GM19395 (cell line): ENCODE measurements around the gene CCN6.
"Not testable (repeated sequence)": the region's sequence is repeated elsewhere in the genome, so short reads cannot be mapped to it uniquely, and the experiment has no call there.

Source experiments
- ATAC-seq: cut with Tn5 transposase; IDR thresholded peaks from one replicate; pipeline ENCODE4 v1.9.1; 2021; ENCODE audit warnings: mild to moderate bottlenecking, moderate library complexity; ENCODE audit not compliant: unreplicated experiment

The CCN6 gene

DNA sequence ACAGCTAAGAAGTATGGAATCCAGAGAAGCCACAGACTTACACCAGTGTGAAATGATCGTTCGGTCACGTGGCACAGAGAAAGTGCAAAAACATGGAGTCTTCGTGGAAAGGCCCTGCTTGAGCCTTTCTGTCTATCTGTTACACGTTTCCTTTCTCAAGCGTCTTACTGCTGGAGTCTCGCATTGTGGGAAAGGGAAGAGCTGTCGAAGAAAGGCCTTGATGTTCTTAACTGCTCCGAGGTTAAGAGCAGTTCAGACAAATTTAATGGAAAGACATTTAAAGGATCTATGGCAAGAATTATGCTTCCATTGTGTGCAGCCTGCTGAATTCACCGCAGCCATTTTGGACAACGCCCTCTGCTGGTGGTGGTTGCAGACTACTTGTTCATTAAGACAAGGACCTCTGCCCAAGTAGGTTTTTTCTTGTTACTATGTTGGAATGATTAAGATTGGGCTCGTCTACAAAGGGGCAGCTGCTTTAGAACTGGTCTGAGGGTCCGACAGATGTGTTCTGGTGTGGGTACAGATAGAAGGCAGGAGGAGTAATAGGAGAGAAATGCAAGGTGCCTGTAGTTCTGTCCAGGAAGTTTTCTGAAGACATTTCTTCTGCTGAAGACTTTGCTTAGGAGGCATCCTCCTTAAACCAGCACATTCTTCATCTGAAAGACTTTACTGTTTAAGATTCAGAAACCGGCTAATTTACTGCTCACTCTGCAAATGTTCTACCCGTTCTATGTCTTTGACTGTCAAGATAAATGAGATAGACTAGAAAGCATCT lies 24.7 kb upstream of the CCN6 start:
- ATAC-seq, result peak; percentile 68

DNA sequence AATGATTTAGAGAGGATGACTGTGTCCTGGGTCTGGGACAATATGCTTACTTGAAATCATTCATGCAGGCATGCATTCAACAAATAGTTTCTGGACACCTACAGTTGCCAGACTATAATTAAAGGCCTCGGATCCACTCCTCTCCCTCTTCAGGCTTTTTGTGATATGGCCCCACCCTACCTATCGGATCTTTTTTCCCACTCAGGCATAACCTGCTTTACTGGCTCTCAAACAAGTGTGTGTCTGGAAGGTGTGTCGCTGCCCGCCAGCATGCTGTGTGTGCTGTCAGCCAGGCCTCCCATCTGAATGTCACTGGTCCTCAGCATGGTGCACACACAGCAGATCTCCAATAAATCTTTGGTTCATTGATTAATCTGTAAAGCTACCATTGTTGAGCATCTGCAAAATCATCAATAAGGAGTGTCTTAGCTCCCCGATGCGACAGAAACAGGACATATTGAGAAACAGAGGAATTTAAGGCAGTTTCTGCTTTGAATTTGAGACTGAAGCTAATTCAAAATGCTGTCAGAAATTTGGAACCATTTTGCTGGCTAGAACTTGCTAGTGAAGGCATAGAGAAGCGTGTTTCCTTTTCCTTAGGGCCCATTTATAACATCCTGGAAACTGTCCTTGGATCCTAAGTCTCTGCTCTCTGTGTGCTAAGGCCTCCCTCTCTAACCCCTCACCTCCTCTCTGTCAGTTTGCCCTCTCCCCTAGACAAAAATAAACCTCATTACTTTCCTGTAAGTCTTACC lies 23.5 kb upstream of the CCN6 start:
- no peak for ATAC-seq

DNA sequence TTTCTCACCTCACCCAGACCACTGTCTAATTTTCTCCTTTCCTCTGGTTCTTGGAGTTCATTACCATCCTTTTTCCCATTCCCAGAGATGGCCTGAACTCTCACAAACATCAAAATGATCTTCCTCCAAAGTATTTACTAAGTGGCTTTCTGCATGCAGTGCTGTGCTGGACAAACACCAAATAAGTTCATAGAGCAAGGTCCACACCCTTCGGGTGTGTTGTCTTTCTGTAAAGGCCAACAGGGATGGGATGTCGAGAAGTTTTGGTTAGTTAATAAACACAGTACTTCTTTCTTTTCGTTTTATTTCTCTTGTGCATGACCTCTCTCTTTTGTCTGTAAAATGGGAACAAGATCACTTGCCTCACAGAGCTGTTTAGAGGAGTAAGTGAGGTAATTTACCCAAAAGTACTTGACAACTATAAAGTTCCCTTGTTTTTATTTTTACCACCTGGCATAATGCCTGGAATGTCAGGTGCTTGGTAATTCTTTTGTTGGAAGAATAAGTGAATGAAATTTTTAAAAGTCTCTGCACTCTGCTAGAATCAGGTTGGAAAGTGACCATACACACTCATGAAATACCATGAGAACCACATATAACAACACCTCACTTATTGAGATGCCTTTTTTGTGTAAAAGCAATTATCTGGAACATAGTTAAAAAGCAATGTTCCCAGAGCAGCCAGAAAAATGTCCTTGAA lies 22.8 kb upstream of the CCN6 start:
- no peak for ATAC-seq

DNA sequence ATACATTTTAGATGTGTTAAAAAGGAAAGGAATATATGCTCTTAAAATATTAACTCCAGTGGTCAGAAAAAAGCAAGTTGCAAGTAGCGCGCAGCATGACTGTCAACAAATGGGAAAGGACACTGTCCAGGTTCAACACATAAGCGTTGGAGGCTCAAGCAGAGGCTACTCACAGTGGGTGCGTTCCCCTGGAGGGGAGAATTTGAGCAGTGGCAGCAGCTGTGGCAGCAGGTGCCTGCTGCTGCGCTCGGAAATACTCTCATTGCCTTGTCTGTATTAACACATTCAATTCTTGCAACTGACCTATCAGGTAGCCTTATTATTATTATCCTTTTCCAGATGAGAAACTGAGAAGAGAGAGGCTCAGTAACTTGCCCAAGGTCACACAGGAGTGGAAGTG lies 21.9 kb upstream of the CCN6 start:
- ATAC-seq, result no peak

DNA sequence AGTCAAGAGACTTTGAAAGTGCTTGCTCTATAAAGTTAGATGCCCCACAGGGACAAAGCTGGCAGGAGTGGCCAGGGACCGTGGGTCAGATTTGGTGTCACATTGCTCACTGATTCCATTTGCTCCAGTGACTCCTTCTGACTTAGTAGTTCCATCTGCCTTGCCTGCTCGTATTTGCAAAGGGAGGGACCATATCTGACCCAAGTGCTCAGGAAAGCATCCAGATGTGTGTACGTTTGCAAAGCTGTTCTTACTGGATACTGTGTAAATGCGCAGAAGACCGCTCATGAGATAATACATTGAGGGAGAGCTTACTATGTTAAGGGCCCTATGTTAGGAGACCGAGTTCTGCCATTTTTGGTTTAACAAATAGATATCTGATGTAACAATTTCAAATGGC lies 21.2 kb upstream of the CCN6 start:
- ATAC-seq, result no peak

DNA sequence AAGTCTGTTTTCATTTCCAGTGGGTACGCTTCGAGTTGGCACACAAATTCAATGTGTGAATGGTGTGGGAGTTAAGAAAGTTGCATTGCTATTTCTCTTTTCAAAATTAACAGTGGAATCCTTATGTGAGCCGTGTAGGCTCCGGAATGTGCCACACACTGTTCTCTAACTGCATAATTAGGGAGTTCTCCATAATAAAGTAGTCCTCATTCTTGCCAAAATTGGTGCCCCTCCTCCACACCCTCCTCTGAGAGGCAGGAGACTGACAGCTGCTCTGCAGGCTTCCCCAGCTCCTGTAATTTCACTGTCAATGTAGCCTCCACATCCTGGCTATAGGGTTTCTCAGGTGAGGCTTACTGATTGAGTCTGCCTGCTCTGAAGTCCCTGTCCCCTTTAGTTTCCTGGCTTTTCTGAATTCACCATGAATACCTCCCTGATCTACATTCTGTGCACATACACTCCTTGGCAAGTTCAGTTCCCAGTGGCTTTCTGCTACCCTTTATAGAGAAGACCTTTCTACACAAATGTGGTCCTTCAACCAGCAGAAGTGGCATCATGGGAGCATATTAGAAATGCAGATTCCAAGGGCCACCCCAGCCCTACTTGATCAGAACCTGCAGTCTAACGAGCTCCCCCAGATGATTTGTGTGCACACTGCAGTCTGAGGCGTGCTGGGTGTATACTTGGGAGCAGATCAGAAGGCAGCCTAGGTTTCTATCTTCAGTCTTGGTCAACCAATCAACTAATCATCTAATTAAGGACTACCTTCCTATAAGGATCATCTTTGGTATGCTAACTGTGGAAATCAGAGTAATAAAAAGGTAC lies 19.9 kb upstream of the CCN6 start:
- no peak for ATAC-seq

DNA sequence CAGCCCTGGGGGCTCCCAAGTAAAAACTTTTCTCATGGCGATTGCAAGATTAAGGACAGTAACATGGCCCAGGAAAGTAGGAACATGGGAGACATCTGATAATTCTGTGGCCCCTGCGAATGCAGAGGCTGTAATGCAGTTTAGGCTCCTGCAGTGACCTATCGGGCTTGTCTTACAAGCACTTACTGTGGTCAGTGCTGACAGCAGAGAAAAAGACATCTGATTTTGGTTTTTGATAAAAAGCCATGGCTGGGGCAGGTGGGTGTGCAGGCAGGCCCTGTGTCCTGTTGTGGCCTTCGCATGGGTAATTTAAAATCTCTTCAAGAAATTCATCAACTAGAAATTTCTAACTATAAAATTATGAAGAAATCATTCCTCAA lies 19.3 kb upstream of the CCN6 start:
- ATAC-seq, result no peak

DNA sequence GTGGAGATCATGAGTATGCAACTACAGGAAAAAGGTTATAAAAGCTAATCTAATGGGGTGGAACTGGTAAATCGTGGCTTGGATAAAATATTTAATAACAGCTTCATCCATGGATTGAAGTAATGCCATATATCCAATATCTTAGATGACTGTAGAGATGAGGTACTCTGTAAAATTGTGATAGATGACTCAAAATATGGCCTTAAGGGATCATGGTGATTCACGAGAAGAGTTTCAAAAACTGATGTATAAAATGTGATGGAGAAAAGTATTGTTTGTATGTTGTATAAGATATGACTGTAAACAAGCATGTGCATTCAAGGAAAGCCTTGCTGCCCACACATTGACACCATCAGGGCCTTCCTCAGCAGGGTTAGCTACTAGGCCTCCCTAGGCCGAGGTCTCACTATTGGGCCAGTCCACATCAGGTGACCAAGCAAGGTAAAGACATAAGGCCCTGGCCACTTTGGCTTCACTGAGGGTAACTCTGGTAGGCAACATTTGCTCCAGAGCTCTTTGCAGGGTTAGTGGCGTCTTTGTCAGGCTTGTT lies 17.7 kb upstream of the CCN6 start:
- no peak for ATAC-seq

DNA sequence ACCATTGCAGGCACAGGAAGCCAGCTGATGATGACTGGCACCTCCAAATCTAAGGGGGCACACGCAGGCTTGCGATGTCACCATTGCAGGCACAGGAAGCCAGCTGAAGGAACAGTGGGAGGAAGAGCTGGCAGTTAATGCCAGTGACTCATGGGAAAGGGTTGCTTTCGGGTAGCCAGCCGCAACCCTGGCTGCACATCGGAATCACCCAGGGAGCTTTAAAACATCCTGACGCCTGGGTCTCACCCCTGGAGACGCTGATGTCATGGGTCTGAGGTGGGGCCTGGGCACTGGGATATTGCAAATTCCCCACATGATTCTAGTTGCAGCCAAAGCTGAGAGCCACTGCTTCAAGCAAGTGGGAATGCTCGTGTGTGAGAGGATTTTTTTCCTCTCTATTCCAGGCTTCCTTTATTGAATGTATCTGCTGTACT lies 16.1 kb upstream of the CCN6 start:
- no peak for ATAC-seq

DNA sequence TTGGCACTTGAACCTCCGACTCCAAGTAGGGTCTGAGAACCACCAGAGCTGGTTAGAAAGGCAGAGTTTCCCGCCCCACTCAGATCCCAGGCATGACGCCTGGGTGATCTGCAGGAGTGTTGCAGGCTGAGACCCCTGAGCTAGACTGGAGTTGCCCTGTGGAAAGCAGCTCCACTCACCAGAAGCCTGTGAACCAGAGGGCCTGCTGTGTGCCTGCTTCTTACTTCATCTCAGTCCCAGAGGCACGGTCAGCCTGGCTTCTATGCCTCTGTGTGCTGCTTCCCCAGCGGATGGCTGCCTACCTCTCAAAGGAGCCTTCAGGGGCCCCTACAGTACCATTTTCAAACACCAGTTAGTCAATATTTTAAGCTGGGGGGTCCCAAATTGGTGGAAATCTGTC lies 15.6 kb upstream of the CCN6 start:
- no peak for ATAC-seq

DNA sequence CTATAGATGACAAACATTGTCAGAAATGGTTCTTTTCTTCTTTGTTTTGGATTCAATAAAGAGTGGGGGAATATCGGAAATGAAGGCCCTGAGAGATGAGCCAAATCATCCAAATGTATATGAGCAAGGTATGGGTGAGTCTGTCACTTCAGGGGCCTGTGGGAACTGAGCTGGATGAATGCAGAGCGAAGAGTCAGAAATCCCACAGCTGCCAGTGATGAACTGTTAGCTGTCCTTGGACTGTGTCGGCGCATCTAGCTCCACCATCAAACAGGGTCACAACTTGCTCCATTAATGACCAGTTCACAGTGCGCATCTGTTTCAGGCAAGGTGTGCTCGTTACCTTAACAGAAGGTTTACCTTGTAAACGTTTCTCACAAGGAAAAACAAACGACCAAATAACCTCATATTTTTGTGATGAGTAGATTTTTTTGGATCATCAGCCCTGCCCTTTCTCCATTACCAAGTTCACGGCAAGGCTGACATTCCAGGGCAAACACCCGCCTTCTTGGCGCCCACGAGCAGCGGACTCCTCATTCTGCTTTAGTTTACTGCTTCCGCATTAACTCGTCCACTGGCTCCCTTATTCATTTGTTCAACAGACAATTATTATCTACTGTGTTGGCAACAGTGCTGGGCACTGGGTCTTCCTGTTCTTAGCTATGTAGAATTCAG lies 15.0 kb upstream of the CCN6 start:
- ATAC-seq, result no peak

DNA sequence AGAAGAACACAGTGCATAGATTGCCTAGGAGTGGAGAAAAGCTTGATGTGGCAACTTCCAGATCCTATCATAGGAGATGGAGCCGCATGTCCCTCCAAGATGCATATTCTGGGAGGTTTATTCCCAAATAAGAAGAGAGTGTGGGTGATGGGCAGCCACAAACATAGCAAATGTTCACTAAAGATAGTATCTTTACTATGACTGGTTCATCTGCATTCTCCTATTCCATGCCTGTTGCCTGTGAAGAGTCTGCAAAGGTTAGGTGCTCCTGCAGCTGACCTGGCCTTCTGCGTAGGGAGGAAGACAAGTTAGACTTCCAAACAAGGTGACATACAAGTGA lies 14.5 kb upstream of the CCN6 start:
- ATAC-seq, result no peak

DNA sequence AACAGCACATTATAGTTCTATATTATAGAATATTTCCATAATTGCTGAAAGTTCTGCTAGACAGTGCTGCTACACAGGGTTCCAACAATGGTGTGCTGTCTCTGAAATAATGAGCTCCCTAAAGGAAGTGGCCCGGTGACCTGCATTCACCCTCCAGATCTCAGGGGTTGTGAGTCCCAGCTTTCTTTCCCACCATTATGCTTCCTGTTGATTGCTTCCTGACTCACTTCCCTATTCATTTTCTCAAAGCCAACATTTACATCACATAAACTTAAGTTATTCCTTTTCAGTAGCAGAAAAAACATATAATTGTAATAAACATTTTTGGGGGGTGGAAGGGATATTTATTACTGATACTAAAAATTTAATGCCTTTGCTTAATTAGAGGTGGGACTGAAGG lies 12.9 kb upstream of the CCN6 start:
- ATAC-seq, result no peak

DNA sequence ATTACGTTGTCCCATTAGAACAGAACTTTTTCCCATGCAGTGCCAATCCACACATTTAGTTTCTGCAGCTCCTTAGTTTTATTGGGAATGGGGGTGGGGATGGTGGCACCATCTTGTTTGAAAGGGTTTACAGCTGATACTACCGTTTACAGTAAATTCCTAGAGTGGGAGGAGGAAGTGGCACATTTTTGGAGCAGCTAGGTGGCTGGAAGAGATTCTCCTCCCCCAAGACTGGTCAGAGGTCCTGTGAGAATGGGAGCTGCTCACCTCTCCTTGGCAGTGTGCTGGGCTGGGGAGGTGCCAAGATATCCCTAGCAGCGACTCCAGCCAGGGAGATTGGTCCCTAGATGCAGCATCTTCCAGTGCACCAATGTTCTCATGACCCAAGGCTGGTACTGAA lies 12.4 kb upstream of the CCN6 start:
- no peak for ATAC-seq

DNA sequence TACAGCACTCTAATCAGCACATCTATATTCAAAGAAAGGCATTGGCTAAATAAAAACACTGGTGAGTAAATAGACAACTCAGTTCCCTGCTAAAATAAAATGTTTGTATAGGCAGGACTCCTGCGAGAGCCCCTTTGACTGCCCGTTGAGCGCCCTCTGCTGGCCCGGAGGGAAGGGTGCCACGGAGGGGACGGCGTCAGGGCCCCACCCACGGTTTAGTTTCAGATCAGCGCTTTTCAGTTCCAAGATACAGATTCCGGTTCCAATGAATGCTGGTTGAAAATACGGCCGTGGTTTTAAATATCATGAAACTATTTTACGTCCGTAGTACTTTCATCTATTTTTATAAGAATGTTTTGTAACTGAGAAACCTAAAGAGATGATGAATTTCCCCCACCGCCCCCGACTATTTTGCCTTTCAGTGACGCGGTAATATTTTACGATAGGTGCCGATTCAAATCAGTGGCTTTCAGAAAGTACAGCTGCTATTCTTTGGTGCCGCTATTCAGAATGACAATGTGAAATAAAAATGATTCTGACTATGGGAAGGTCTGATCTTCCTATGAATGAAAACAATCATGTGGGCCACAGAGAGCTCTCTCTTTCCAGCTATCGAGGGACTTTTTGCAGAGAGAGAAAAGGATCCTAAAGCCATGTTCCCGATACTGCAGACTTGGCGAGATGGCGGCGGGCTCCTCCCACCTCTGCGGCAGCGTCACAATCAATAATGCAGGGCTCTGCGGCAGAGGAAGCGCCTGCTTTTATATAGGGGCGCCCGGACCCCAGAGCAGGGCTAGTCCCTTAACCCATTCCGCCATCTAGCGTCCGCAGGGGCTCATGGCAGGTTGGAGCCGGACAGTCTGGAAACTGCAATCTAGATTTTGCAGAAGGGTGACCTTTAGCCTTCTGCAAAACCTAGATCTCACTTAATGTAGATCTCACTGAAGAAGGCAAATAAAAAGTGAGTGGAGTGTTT lies 10.6 kb upstream of the CCN6 start:
- ATAC-seq, result peak; percentile 91

DNA sequence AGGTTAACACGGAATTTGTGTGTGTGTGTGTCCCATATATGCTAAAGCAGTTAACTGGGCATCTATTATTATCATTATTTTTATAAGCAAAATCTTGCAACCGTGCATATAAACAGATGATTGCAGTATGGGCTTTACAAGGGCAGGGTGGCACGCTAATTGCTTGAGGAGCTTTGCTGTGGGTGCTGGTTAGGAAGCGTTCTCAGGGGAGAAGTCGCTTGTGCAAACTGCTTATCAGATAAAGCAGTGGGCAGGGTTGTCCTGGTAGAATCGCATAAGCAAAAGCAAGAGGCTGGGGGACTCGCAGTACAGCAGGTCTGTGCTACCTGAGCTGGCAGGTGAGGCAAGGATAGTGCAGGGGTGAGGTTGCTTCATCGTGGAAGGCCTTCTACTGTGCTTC lies 9.7 kb upstream of the CCN6 start:
- ATAC-seq, result no peak

DNA sequence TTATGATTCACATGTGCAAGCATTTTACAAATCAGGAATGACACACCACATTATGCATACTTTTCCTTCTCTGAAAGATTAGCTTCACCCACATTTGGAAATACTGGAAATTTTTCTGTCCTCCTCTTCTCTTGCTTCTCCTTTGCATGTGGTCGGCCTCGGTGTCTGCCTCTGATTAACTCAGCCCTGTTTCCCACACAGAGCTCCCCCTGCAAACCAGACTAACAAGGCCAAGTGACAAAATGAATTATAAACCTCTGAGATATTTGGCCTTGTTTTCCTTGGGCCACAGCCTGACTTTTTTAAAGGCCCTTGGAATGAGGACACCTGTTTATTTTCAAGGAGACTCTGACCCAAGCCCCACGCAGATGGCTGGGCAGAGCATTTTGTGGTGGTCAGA lies 9.0 kb upstream of the CCN6 start:
- ATAC-seq, result no peak

DNA sequence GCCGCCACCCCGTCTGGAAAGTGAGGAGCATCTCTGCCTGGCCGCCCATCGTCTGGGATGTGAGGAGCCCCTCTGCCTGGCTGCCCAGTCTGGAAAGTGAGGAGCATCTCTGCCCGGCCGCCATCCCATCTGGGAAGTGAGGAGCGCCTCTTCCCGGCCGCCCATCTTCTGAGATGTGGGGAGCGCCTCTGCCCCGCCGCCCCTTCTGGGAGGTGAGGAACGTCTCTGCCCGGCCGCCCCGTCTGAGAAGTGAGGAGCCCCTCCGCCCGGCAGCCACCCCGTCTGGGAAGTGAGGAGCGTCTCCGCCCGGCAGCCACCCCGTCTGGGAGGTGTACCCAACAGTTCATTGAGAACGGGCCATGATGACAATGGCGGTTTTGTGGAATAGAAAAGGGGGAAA lies 6.4 kb upstream of the CCN6 start:
- ATAC-seq, result not testable (repeated sequence)
